ENCODE data around the gene CEMIP.
A peak's percentile ranks its signal among the peaks of the same experiment; 100 is the strongest.

Gene CEMIP

DNA sequence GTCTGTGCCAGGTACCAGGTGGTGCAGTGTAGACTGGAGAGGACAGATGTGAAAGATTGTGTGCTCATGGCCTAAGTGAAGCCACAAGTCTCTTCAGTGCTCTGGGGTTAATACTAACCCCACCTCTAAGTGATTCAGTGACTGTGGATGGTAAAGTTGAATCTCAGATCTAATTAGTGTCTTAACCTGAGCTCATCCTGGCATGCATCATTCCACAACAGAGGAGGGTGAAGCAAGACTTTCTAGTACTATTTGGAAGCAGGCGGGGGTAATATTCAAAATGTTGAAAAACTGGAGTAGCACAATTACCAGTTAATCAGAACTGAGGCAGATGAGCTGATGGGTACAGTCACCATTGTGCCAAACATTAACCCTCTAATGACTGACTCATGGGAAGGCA is 213.3 kb downstream of the CEMIP start:
- TF ChIP-seq CTCF (IDR thresholded peaks at IDR 0.05) (no peak), ZFX (IDR thresholded peaks at IDR 0.05; ENCODE audit: borderline replicate concordance) (no peak)
- no peak overlapping the region for H3K27ac ChIP-seq

- TF ChIP-seq ZFX (IDR thresholded peaks at IDR 0.05; ENCODE audit: borderline replicate concordance) (no peak), CTCF (IDR thresholded peaks at IDR 0.05) (peak; percentile 49)
- H3K27ac ChIP-seq, result no peak overlapping the region
These were observed 217.1 kb downstream of the CEMIP start for GRCh38 chr15:80996247-80996646.

DNA sequence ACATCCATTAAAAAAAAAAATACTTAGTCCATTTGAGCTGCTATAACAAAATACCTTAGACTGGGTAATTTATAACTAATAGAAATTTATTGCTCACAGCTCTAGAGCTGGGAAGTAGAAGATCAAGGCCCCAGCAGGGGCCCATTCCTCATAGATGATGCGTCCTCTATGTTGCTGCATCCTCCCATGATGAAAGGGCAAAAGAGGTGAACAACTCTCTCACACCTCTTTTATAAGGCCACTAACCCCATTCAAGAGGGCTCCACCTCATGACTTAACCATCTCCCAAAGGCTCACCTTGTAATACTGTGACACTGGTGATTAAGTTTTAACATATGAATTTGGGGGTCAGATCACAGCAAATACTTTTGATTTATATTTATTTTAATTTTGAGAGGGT is 218.5 kb downstream of the CEMIP start:
- no peak overlapping the region for H3K27ac ChIP-seq

GRCh38 chr15:80998251-80998650 is 219.1 kb downstream of the CEMIP start:
- no peak for TF ChIP-seq CTCF (IDR thresholded peaks at IDR 0.05)
- TF ChIP-seq ZFX (IDR thresholded peaks at IDR 0.05; ENCODE audit: borderline replicate concordance), result no peak
- no peak overlapping the region for H3K27ac ChIP-seq

More for the DNA sequence above, 218.5 kb downstream of the CEMIP start:
- no peak for TF ChIP-seq ZFX (IDR thresholded peaks at IDR 0.05; ENCODE audit: borderline replicate concordance)
- no peak for TF ChIP-seq CTCF (IDR thresholded peaks at IDR 0.05)

DNA sequence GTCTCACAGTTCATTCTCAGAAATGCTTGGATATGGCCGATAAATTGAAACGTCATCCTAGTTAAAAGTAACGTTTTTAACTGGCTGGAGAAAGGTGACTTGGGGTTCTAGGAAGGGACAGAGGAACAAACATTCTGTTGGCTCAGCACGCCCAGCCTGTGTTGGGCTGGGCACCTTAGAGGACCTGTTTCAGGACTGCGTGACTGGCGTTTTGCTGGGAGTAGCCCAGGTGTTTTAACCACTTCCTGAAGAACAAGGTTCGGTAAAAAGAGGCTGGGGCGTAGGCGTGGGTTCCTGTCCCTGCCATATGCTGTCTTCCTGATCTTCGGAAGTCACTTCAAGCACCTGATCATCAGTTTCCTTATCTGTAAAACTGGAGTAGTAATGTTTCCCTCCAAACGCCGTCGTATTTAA is 220.5 kb downstream of the CEMIP start:
- H3K27ac ChIP-seq, result peak overlapping the region; percentile 94
- TF ChIP-seq CTCF (IDR thresholded peaks at IDR 0.05) (no peak), ZFX (IDR thresholded peaks at IDR 0.05; ENCODE audit: borderline replicate concordance) (no peak)

DNA sequence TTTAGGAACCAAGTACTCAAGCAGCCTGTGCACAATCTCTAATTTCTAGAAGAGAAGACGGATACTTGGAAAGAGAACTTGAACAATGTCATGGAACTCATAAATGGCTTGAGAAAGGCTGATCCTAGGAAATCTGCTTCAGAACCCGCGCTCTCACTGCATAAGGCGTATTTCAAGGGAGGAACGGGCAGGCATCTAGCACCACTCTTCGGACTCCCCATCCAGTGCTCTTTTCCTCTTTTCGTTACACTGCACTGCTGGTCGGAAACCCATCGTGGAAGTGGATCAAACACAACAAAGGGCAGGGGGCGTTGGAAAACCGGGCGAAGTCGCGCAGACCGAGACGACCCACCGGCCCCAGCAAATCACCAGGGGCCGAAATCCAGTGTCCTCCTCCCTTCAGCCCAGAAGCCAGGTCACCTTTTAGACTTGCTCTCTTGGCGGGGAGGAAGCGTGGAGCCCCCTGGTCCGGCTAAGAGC is 221.0 kb downstream of the CEMIP start:
- TF ChIP-seq ZFX (IDR thresholded peaks at IDR 0.05; ENCODE audit: borderline replicate concordance) (no peak), CTCF (IDR thresholded peaks at IDR 0.05) (no peak)
- H3K27ac ChIP-seq, result peak overlapping the region; percentile 94

DNA sequence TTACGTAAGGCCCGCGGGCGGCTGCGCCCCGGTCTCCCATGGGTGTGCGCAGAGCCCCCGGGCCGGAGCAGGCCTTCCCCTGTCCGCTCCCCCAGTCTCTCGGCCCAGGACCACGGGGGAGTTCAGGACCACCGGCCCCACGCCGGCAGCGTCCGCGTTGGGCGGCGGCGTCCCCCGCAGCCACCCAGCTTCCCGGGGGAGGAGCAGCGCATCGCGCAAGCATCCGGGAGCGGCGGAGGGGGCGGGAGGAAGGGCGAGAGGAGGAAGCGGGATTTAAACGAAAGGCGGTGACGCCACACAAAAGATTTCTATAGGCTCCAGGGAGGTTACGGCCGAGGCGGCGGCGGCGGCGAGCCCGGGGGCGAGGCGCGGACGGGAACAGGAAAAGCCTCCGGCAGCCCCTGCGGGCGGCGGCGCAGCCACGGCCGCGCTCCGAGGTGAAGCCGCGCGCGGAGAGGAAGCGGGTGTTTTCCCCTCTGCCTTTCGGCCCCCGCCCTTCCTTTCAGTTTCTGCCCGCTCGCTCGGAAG is 221.5 kb downstream of the CEMIP start, which contains the start of gene TLNRD1:
TLNRD1 (plus strand) TSS at position 300 of the 528 bp plus-strand sequence. CDS start 1,349 bp downstream, outside the sequence.
- H3K27ac ChIP-seq, result peak within 1 kb of the TSS; percentile 94
- TF ChIP-seq CTCF (IDR thresholded peaks at IDR 0.05), result no peak
- TF ChIP-seq ZFX (IDR thresholded peaks at IDR 0.05; ENCODE audit: borderline replicate concordance), result no peak
